ENCODE measurements around the gene DDI2. TPM values are rescaled to one million over a fixed set of nuclear protein-coding genes. Genes with fewer than 3 reads are reported as not detected.

DDI2 gene
- total RNA-seq, 2 experiments from 2014 or later, result 26.3 to 28.2 TPM

GRCh38 chr1:15676010-15676409 lies 58.8 kb downstream of the DDI2 start:
- DNase-seq, result no peak
- Mint-ChIP-seq H3K4me1 (ENCODE audit: low read depth) (peaks cover 17% of the 10 kb centered on the region), H3K27ac (no peak overlapping the region), H3K4me3 (no peak overlapping the region), H3K36me3 (no peaks in the 10 kb centered on the region), H3K27me3 (no peaks in the 10 kb centered on the region), H3K9me3 (no peaks in the 10 kb centered on the region)
- ChIA-PET POLR2A (no interaction called here), CTCF (no interaction called here)
- intact Hi-C loops (cut with micrococcal nuclease), result no loop called here

GRCh38 chr1:15676688-15677661 lies 59.7 kb downstream of the DDI2 start:
- intact Hi-C loops (cut with micrococcal nuclease), result no loop called here
- no peak overlapping the region for H3K4me3 Mint-ChIP-seq
- H3K27me3 Mint-ChIP-seq, result no peaks in the 10 kb centered on the region
- H3K4me1 Mint-ChIP-seq (ENCODE audit: low read depth), result peaks cover 21% of the 10 kb centered on the region
- DNase-seq, result no peak
- no peaks in the 10 kb centered on the region for H3K9me3 Mint-ChIP-seq
- CTCF ChIA-PET, result interaction anchor here (0.6 kb wide), 1 partner anchor 686 kb away, joined by 3 read pairs; no protein-coding TSS in a partner anchor
- H3K27ac Mint-ChIP-seq, result no peak overlapping the region
- no peaks in the 10 kb centered on the region for H3K36me3 Mint-ChIP-seq
- POLR2A ChIA-PET, result interaction anchor here (0.6 kb wide), 1 partner anchor 85 kb away, joined by 3 read pairs; no protein-coding TSS in a partner anchor

GRCh38 chr1:15678578-15678977 lies 61.3 kb downstream of the DDI2 start:
- peak; percentile 43 for DNase-seq
- no peak overlapping the region for H3K4me3 Mint-ChIP-seq
- intact Hi-C loops (cut with micrococcal nuclease), result no loop called here
- H3K9me3 Mint-ChIP-seq, result no peaks in the 10 kb centered on the region
- CTCF ChIA-PET, result no interaction called here
- no peak overlapping the region for H3K27ac Mint-ChIP-seq
- POLR2A ChIA-PET, result no interaction called here
- H3K36me3 Mint-ChIP-seq, result no peaks in the 10 kb centered on the region
- no peaks in the 10 kb centered on the region for H3K27me3 Mint-ChIP-seq
- peaks cover 21% of the 10 kb centered on the region for H3K4me1 Mint-ChIP-seq (ENCODE audit: low read depth)

- Mint-ChIP-seq H3K4me1 (ENCODE audit: low read depth) (peaks cover 23% of the 10 kb centered on the region), H3K27me3 (no peaks in the 10 kb centered on the region), H3K4me3 (no peak overlapping the region), H3K27ac (no peak overlapping the region), H3K9me3 (no peaks in the 10 kb centered on the region), H3K36me3 (no peaks in the 10 kb centered on the region)
- DNase-seq, result peak; percentile 35
- ChIA-PET CTCF (interaction anchor here (1.2 to 1.9 kb wide), 2 partner anchors 14 to 16 kb away, joined by 3 to 4 read pairs; no protein-coding TSS in a partner anchor), POLR2A (interaction anchor here (1.1 to 1.4 kb wide), 2 partner anchors 62 to 148 kb away, joined by 3 read pairs; no protein-coding TSS in a partner anchor)
- intact Hi-C loops (cut with micrococcal nuclease), result loop anchor here (1.0 to 5.0 kb wide), 2 partner anchors 62 to 153 kb away; partner anchors contain the start of gene DNAJC16
Observed at GRCh38 chr1:15680131-15680530, 62.9 kb downstream of the DDI2 start.

- intact Hi-C loops (cut with micrococcal nuclease), result loop anchor here (1.0 to 5.0 kb wide), 2 partner anchors 62 to 153 kb away; partner anchors contain the start of gene DNAJC16
- ChIA-PET CTCF (interaction anchor here (1.9 kb wide), 1 partner anchor 16 kb away, joined by 4 read pairs; no protein-coding TSS in a partner anchor), POLR2A (interaction anchor here (1.1 to 1.4 kb wide), 2 partner anchors 63 to 149 kb away, joined by 3 read pairs; no protein-coding TSS in a partner anchor)
- peak; percentile 40 for DNase-seq
- peaks cover 29% of the 10 kb centered on the region for H3K4me1 Mint-ChIP-seq (ENCODE audit: low read depth)
- no peak overlapping the region for H3K4me3 Mint-ChIP-seq
- H3K36me3 Mint-ChIP-seq, result no peaks in the 10 kb centered on the region
- peak overlapping the region; percentile 66 for H3K27ac Mint-ChIP-seq
- H3K27me3 Mint-ChIP-seq, result no peaks in the 10 kb centered on the region
- no peaks in the 10 kb centered on the region for H3K9me3 Mint-ChIP-seq
Observed at GRCh38 chr1:15680561-15681348, 63.5 kb downstream of the DDI2 start.

- Mint-ChIP-seq H3K9me3 (no peaks in the 10 kb centered on the region), H3K36me3 (no peaks in the 10 kb centered on the region), H3K4me1 (ENCODE audit: low read depth) (peaks cover 35% of the 10 kb centered on the region), H3K27me3 (no peaks in the 10 kb centered on the region), H3K27ac (peak overlapping the region; percentile 66), H3K4me3 (no peak overlapping the region)
- DNase-seq, result no peak
- ChIA-PET POLR2A (interaction anchor here (1.1 to 1.4 kb wide), 2 partner anchors 64 to 150 kb away, joined by 3 read pairs; no protein-coding TSS in a partner anchor), CTCF (interaction anchor here (0.7 kb wide), 1 partner anchor 155 kb away, joined by 3 read pairs; no protein-coding TSS in a partner anchor)
- intact Hi-C loops (cut with micrococcal nuclease), result loop anchor here (5.0 kb wide), 1 partner anchor 154 kb away; the partner anchor contains the start of gene DNAJC16
Observed at GRCh38 chr1:15681349-15682292, 64.4 kb downstream of the DDI2 start.

GRCh38 chr1:15682936-15683341 lies 65.7 kb downstream of the DDI2 start:
- Mint-ChIP-seq H3K4me3 (peak overlapping the region; percentile 50), H3K27ac (peak overlapping the region; percentile 61), H3K9me3 (no peaks in the 10 kb centered on the region), H3K4me1 (ENCODE audit: low read depth) (peaks cover 42% of the 10 kb centered on the region), H3K36me3 (peaks cover 6% of the 10 kb centered on the region), H3K27me3 (no peaks in the 10 kb centered on the region)
- no peak for DNase-seq
- POLR2A ChIA-PET, result no interaction called here
- CTCF ChIA-PET, result no interaction called here
- intact Hi-C loops (cut with micrococcal nuclease), result loop anchor here (5.0 kb wide), 1 partner anchor 156 kb away; the partner anchor contains the start of gene DNAJC16

- intact Hi-C loops (cut with micrococcal nuclease), result loop anchor here (5.0 kb wide), 1 partner anchor 156 kb away; the partner anchor contains the start of gene DNAJC16
- CTCF ChIA-PET, result no interaction called here
- POLR2A ChIA-PET, result no interaction called here
- Mint-ChIP-seq H3K9me3 (no peaks in the 10 kb centered on the region), H3K27ac (peak overlapping the region; percentile 61), H3K4me3 (peak overlapping the region; percentile 50), H3K27me3 (no peaks in the 10 kb centered on the region), H3K4me1 (ENCODE audit: low read depth) (peaks cover 42% of the 10 kb centered on the region), H3K36me3 (peaks cover 6% of the 10 kb centered on the region)
- no peak for DNase-seq
Observed at GRCh38 chr1:15683345-15684039, 66.2 kb downstream of the DDI2 start.

GRCh38 chr1:15684042-15684461 lies 66.8 kb downstream of the DDI2 start, which contains the start of gene PLEKHM2:
TSS of gene PLEKHM2 (plus strand) at chr1:15684320. CDS start at chr1:15684559, 239 bp downstream.
- ChIA-PET CTCF (no interaction called here), POLR2A (interaction anchor here (1.0 to 1.9 kb wide), 4 partner anchors 13 to 66 kb away, joined by 3 to 7 read pairs (median 4); partner anchors contain the start of gene DDI2)
- Mint-ChIP-seq H3K27me3 (no peaks in the 10 kb centered on the region), H3K4me3 (peak within 1 kb of the TSS; percentile 86), H3K9me3 (no peaks in the 10 kb centered on the region), H3K4me1 (ENCODE audit: low read depth) (peaks cover 40% of the 10 kb centered on the region), H3K27ac (peak within 1 kb of the TSS; percentile 87), H3K36me3 (peaks cover 8% of the 10 kb centered on the region)
- peak; percentile 49 for DNase-seq
- intact Hi-C loops (cut with micrococcal nuclease), result loop anchor here (5.0 kb wide), 1 partner anchor 157 kb away; the partner anchor contains the start of gene DNAJC16
